AG09319 (cell line): Measurements from ENCODE around the gene COPA.

Experiments used
- DNase-seq: peaks from one replicate; pipeline ENCODE4 v3.0.0-alpha.2; 2010; ENCODE audit warnings: low read depth; ENCODE audit errors: extremely low read depth
- TF ChIP-seq, protein P1 (sequence below): IDR thresholded peaks from 2 replicates; pipeline ENCODE4 v1.5.1; 2011; ENCODE audit warnings: low read depth, mild to moderate bottlenecking, inconsistent platforms, low read length, moderate library complexity

The COPA gene

GRCh38 chr1:160352555-160352954 lies 9.5 kb upstream of the COPA start:
- no peak for DNase-seq
- TF ChIP-seq, protein P1, sequence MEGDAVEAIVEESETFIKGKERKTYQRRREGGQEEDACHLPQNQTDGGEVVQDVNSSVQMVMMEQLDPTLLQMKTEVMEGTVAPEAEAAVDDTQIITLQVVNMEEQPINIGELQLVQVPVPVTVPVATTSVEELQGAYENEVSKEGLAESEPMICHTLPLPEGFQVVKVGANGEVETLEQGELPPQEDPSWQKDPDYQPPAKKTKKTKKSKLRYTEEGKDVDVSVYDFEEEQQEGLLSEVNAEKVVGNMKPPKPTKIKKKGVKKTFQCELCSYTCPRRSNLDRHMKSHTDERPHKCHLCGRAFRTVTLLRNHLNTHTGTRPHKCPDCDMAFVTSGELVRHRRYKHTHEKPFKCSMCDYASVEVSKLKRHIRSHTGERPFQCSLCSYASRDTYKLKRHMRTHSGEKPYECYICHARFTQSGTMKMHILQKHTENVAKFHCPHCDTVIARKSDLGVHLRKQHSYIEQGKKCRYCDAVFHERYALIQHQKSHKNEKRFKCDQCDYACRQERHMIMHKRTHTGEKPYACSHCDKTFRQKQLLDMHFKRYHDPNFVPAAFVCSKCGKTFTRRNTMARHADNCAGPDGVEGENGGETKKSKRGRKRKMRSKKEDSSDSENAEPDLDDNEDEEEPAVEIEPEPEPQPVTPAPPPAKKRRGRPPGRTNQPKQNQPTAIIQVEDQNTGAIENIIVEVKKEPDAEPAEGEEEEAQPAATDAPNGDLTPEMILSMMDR = no peak

DNA sequence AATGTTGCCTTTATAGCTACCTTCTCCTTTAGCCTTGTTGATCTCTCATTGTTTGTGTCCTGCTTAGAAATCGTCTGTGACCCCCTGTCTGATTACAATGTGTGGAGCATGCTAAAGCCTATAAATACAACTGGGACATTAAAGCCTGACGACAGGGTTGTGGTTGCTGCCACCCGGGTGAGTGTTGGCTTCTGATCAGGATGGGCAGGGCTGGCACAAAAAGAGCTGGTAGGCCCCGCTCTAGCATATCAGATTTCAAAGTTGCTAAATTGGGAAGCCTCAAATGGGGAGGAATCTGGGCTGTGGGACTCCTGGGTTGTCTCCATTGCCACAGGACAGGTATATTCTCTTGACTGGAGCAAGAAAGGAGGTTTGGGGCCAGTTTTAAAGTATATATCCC lies 8.6 kb upstream of the COPA start:
- no peak for DNase-seq
- TF ChIP-seq, protein P1 = no peak

DNA sequence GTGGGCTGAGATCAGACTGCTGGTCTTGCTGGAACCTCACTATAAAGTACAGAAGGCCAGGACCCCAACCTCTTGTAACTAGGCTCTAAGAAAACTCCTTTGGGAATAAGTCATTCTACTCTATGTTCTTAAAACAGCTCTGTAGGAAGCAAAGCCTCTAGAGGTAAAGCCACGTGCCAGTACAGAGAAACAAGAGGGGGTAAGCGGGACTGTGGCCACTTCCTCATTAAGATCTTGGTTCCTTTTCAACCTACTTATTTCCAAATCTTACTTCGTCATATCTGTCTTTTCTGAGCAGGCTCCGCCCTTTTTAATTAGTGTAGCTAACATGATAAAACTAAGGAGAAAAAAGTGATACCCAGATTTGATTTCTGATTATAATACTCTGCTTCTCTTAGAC lies 3.9 kb upstream of the COPA start:
- TF ChIP-seq, protein P1 = no peak
- DNase-seq = no peak

DNA sequence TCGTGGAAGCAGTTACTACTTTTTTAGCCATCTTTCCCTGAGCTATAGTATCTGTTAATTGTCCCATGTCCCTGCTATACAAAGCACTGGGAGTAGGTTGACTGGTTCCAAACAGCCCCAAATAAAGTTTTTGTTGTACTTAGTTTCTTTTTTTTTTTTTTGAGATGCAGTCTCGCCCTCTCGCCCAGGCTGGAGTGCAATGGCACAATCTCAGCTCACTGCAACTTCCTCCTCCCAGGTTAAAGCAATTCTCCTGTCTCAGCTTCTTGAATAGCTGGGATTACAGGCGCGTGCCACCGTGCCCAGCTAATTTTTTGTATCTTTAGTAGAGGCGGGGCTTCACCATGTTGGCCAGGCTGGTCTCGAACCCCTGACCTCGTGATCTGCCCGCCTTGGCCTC lies 3.4 kb upstream of the COPA start:
- no peak for DNase-seq
- TF ChIP-seq, protein P1 = no peak

- no peak for DNase-seq
- TF ChIP-seq, protein P1 = no peak
These were observed 1.9 kb upstream of the COPA start for GRCh38 chr1:160344936-160345335.

DNA sequence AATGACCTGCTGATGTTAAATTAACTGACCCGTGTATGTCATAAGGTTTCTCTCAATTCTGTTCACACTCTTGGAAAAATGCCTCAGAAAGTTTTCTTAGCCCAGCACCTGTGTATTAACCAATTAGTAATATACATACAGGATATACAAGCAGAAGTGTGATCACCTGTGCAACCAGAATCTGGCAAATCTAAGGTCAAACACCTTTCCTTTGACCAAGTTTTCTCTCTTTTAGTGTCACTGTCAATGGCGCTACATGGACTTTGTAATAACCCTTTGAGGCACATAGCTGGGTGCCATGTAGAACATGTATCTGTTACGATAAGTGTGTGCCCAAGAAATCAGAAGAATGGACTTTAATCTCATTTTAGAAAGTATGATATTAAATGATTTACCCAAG lies 1.2 kb upstream of the COPA start:
- TF ChIP-seq, protein P1 = no peak

DNA sequence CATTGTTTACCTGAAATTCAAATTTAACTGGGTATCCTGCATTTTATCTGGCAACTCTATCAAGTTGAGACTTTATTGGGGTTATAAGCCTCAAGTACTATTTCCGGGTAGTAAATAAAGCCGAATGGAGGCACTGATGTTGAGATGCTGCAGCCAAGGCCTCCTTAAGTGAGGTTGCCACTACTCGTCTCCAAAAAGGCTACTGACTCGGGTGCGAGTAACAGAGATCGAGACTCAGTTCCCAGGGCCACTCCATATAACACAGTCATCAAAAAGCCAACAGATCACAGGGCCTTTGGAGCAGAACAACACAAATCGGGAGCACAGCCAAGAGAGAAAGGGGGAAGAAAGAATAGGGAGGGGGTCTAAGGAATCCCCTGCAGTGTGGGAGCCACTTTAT lies 524 bp downstream of the COPA start:
- no peak for DNase-seq
- TF ChIP-seq, protein P1 = no peak

More for the DNA sequence above, 1.2 kb upstream of the COPA start:
- no peak for DNase-seq

DNA sequence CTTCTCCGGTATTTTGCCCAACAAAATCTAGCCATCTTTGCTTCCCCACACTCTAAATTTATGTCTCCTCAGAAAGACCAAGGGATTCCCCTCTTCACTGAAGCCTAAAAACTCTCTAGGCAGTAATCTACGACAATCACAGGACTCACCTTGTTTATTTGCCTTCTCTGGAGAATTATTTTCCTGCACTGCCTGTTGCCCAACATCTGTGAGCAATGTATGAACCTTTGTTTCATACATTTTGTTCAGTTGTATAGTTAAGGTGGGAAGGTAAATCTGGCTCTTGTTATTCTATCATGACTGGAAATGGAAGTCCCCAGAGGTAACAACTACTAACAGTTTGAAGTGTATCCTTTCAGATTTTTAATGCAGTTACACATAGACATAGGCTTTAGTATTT lies 2.2 kb downstream of the COPA start:
- no peak for DNase-seq
- TF ChIP-seq, protein P1 = no peak
